ENCODE measurements around the gene OSTF1. TPM values are rescaled to one million over a fixed set of nuclear protein-coding genes. Genes with fewer than 3 reads are reported as not detected.

OSTF1 gene
- total RNA-seq, 1 experiment from 2014 or later, result 58.4 TPM

DNA sequence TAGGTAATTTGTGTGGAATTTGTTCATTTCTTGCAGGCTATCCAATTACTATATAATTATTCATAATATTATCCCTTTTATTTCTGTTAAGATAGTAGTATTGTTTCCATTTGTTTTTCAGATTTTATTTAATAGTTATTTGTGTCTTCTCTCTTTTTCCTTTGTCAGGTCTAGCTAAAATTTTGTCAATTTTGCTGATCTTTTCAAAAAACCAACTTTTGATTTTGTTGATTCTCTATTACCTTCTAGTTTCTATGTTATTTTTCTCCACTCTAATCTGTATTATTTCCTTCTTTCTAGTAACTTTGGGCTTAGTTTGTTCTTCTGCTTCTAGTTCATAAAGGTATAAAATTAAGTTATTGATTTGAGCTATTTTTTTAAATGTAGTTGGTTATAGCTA lies 76.3 kb downstream of the OSTF1 start:
- Histone ChIP-seq H3K9me3 (ENCODE audit: insufficient read depth, low read depth) (peaks cover 7% of the 10 kb centered on the region), H3K79me2 (ENCODE audit: low read depth) (no peaks in the 10 kb centered on the region), H4K20me1 (ENCODE audit: insufficient read depth) (no peaks in the 10 kb centered on the region), H3K4me2 (no peak overlapping the region), H3K36me3 (ENCODE audit: low read depth) (no peaks in the 10 kb centered on the region), H3K4me1 (replicated peaks; ENCODE audit: insufficient read depth) (peaks cover 22% of the 10 kb centered on the region), H3K4me3 (no peak overlapping the region), H3K27ac (no peak overlapping the region), H2AFZ (no peak overlapping the region), H3K27me3 (ENCODE audit: insufficient read depth, low read depth) (no peaks in the 10 kb centered on the region), H3F3A (ENCODE audit: insufficient read depth, low read depth) (0 out of 2 replicates have a peak, but pooled peaks cover under 1% of the 10 kb centered on the region), H3K9me2 (ENCODE audit: insufficient read depth) (no peaks in the 10 kb centered on the region; the same call in 1 of the 2 replicates)
- CTCF ChIA-PET, result no interaction called here
- TF ChIP-seq EZH2 (IDR thresholded peaks at IDR 0.05; ENCODE audit: low read depth), result no peak
- TF ChIP-seq, protein P1, sequence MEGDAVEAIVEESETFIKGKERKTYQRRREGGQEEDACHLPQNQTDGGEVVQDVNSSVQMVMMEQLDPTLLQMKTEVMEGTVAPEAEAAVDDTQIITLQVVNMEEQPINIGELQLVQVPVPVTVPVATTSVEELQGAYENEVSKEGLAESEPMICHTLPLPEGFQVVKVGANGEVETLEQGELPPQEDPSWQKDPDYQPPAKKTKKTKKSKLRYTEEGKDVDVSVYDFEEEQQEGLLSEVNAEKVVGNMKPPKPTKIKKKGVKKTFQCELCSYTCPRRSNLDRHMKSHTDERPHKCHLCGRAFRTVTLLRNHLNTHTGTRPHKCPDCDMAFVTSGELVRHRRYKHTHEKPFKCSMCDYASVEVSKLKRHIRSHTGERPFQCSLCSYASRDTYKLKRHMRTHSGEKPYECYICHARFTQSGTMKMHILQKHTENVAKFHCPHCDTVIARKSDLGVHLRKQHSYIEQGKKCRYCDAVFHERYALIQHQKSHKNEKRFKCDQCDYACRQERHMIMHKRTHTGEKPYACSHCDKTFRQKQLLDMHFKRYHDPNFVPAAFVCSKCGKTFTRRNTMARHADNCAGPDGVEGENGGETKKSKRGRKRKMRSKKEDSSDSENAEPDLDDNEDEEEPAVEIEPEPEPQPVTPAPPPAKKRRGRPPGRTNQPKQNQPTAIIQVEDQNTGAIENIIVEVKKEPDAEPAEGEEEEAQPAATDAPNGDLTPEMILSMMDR (conservative IDR thresholded peaks at IDR 0.05), result no peak
- no peak for DNase-seq
- POLR2A ChIA-PET (ENCODE audit: unreplicated experiment), result no interaction called here
- intact Hi-C loops (cut with micrococcal nuclease; ENCODE audit: unreplicated experiment), result no loop called here
- no TSS peak for BruUV-seq (replicated peaks)

DNA sequence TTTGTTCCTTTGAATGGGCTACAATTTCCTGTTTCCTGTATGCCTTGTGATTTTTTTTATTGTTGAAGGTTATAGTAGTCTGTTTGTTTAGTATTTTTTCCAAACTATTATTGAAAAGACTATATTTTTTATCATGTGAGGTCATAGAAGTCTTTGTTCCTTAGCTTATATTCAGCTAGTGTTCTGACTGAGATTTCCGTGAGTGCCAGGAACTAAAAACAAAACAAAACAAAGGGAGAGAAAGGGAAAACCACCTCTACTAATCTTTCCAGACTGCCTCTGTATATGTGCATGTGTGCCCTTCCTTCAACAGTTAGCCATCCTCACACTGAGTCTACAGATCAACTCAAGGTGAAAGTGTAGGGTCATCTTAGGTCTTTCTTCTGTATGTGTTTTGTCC lies 79.0 kb downstream of the OSTF1 start:
- Histone ChIP-seq H3F3A (ENCODE audit: insufficient read depth, low read depth) (peaks cover 10% of the 10 kb centered on the region; the same call in 1 of the 2 replicates), H3K27ac (no peak overlapping the region), H2AFZ (no peak overlapping the region), H3K9me3 (ENCODE audit: insufficient read depth, low read depth) (peaks cover 7% of the 10 kb centered on the region), H3K79me2 (ENCODE audit: low read depth) (no peaks in the 10 kb centered on the region), H4K20me1 (ENCODE audit: insufficient read depth) (no peaks in the 10 kb centered on the region), H3K4me2 (no peak overlapping the region), H3K27me3 (ENCODE audit: insufficient read depth, low read depth) (no peaks in the 10 kb centered on the region), H3K4me1 (replicated peaks; ENCODE audit: insufficient read depth) (peaks cover 40% of the 10 kb centered on the region), H3K4me3 (no peak overlapping the region), H3K36me3 (ENCODE audit: low read depth) (no peaks in the 10 kb centered on the region), H3K9me2 (ENCODE audit: insufficient read depth) (no peaks in the 10 kb centered on the region; the same call in 1 of the 2 replicates)
- intact Hi-C loops (cut with micrococcal nuclease; ENCODE audit: unreplicated experiment), result loop anchor here (5.0 kb wide), 1 partner anchor 80 kb away; the partner anchor contains the start of genes NMRK1 and OSTF1
- TF ChIP-seq, protein P1 (conservative IDR thresholded peaks at IDR 0.05), result no peak
- no peak for TF ChIP-seq EZH2 (IDR thresholded peaks at IDR 0.05; ENCODE audit: low read depth)
- BruUV-seq (replicated peaks), result no TSS peak
- ChIA-PET POLR2A (ENCODE audit: unreplicated experiment) (no interaction called here), CTCF (no interaction called here)
- no peak for DNase-seq

DNA sequence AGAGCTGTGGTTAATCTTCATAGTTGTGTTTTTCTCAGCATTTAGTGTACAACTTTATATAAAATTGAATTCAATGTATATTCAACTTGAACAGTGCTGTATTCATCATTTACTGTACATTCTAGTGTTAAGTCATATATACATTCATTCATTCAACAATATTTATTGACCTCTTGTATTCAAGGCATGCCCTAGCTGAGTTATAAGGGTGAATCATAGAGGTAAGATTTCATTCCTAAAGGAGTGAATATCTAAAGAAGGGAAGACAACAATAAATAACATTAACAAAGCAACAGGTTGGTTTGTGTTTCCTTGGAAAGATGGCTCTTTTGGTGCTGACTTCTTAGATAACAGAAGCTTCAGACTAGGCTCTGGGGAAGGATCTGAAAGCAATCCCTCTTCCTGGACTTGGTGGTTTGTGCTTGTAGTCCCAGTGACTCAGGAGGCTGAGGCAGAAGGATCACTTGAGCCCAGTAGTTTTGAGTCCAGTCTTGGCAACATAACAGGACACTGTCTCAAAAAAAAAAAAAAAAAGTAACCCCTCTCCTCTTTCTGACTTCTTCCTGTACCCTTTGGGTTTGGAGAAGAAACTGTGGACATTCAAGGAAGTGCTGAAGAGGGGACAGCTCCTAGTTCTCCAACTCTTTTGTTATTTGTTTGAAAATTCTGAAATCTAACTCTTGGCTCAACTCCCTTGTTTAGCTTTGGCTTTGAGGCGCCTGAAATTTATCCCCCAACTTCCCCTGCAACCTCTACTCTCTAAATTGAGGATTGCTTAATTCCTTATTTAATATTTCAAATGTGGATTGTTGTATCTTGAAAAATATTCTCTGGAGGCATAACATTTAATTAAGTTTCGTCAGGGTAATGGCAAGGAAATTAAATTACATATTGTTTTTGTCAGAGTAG lies 80.2 kb downstream of the OSTF1 start:
- Histone ChIP-seq H4K20me1 (ENCODE audit: insufficient read depth) (no peaks in the 10 kb centered on the region), H3K4me3 (no peak overlapping the region), H2AFZ (no peak overlapping the region), H3K36me3 (ENCODE audit: low read depth) (no peaks in the 10 kb centered on the region), H3K27me3 (ENCODE audit: insufficient read depth, low read depth) (no peaks in the 10 kb centered on the region), H3K4me1 (replicated peaks; ENCODE audit: insufficient read depth) (peaks cover 40% of the 10 kb centered on the region), H3F3A (ENCODE audit: insufficient read depth, low read depth) (peaks cover 10% of the 10 kb centered on the region; the same call in 1 of the 2 replicates), H3K9me2 (ENCODE audit: insufficient read depth) (no peaks in the 10 kb centered on the region), H3K79me2 (ENCODE audit: low read depth) (no peaks in the 10 kb centered on the region), H3K4me2 (peak overlapping the region; percentile 42; the same call in 1 of the 2 replicates), H3K9me3 (ENCODE audit: insufficient read depth, low read depth) (peaks cover 7% of the 10 kb centered on the region), H3K27ac (peak overlapping the region; percentile 65)
- TF ChIP-seq, protein P1 (conservative IDR thresholded peaks at IDR 0.05), result no peak
- TF ChIP-seq EZH2 (IDR thresholded peaks at IDR 0.05; ENCODE audit: low read depth), result no peak
- no peak for DNase-seq
- no TSS peak for BruUV-seq (replicated peaks)
- intact Hi-C loops (cut with micrococcal nuclease; ENCODE audit: unreplicated experiment), result loop anchor here (5.0 kb wide), 1 partner anchor 81 kb away; the partner anchor contains the start of genes NMRK1 and OSTF1
- ChIA-PET POLR2A (ENCODE audit: unreplicated experiment) (interaction anchor here (1.0 kb wide), 1 partner anchor 80 kb away, joined by 3 read pairs; the partner anchor contains the start of genes NMRK1 and OSTF1), CTCF (interaction anchor here (1.6 kb wide), 1 partner anchor 17 kb away, joined by 7 read pairs; no protein-coding TSS in a partner anchor)
